NB4 (cell line): ENCODE measurements around the gene PRPF8.

Source experiments
- POLR2A ChIP-seq: IDR thresholded peaks from 2 replicates; pipeline ENCODE4 v1.6.1; 2011; ENCODE audit warnings: mild to moderate bottlenecking; ENCODE audit not compliant: insufficient read length; ENCODE audit errors: extremely low read depth
- TF ChIP-seq, protein P1 (sequence below): IDR thresholded peaks from one replicate; pipeline ENCODE4 v1.5.1; 2012; ENCODE audit warnings: low read depth, low read length
- TF ChIP-seq, protein P2 (sequence below): IDR thresholded peaks from 2 replicates; pipeline ENCODE4 v1.6.1; 2011; ENCODE audit warnings: low read depth, low read length

DNA sequence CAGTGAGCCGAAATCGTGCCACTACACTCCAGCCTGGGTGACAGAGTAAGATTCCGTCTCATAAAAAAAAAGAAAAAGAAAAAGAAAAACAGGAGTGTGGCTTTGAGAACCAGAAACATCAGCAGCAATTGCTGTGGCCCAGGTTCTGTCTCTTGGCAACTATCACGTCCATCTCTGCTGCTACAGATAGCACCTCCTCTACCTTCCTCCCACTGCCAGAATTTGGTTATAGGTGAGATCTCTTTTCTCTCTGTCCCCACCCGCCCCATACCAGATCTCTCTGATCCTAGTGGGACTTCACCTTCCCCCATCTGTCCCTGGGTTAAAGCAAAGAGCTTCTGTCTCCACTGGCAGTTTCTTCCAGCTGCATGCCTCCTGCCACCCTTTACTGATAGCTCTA lies 22.4 kb upstream of the PRPF8 start:
- TF ChIP-seq, protein P1, sequence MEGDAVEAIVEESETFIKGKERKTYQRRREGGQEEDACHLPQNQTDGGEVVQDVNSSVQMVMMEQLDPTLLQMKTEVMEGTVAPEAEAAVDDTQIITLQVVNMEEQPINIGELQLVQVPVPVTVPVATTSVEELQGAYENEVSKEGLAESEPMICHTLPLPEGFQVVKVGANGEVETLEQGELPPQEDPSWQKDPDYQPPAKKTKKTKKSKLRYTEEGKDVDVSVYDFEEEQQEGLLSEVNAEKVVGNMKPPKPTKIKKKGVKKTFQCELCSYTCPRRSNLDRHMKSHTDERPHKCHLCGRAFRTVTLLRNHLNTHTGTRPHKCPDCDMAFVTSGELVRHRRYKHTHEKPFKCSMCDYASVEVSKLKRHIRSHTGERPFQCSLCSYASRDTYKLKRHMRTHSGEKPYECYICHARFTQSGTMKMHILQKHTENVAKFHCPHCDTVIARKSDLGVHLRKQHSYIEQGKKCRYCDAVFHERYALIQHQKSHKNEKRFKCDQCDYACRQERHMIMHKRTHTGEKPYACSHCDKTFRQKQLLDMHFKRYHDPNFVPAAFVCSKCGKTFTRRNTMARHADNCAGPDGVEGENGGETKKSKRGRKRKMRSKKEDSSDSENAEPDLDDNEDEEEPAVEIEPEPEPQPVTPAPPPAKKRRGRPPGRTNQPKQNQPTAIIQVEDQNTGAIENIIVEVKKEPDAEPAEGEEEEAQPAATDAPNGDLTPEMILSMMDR: no peak
- TF ChIP-seq, protein P2, sequence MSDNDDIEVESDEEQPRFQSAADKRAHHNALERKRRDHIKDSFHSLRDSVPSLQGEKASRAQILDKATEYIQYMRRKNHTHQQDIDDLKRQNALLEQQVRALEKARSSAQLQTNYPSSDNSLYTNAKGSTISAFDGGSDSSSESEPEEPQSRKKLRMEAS: no peak
- TF ChIP-seq POLR2A: no peak
